ENCODE data around the gene RIPK4.

RIPK4 gene

DNA sequence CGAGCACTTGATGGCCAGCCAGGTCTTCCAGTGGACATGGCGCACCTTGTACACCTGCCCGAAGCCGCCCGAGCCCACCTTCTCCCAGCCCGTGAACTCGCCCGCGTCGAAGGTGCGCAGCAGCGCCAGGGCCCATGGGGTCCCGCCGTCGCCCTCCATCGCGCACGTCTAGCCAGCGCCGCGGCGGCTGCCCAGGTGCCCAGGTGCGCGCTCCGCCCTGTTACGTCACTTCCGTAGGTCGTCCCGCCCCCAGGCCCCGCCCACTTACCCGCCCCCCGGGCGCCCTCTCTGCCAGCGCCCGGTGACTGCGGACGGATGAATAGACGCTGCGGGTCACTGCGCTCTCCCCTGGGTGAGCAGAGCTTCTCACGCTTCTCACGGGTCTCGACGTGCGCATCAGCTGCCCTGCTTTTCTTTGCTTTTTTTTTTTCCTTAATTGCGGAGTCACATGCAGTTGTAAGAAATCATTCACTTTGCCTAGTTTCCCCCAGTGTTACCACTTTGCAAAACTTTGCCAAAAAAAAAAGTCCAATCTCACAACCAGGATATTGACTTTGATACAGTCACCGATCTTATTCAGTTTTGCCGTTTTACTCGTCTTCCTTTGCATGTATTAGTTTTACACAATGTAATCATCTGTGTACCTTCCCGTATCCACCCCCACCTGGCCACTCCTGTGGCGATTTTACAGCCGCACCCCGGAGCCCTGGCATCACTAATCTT is at the start of gene RIPK4:
RIPK4 (minus strand) TSS at position 170 of the 723 bp plus-strand sequence; CDS start at position 159, 11 bp downstream.
- DNase-seq, result peak; percentile 89

DNA sequence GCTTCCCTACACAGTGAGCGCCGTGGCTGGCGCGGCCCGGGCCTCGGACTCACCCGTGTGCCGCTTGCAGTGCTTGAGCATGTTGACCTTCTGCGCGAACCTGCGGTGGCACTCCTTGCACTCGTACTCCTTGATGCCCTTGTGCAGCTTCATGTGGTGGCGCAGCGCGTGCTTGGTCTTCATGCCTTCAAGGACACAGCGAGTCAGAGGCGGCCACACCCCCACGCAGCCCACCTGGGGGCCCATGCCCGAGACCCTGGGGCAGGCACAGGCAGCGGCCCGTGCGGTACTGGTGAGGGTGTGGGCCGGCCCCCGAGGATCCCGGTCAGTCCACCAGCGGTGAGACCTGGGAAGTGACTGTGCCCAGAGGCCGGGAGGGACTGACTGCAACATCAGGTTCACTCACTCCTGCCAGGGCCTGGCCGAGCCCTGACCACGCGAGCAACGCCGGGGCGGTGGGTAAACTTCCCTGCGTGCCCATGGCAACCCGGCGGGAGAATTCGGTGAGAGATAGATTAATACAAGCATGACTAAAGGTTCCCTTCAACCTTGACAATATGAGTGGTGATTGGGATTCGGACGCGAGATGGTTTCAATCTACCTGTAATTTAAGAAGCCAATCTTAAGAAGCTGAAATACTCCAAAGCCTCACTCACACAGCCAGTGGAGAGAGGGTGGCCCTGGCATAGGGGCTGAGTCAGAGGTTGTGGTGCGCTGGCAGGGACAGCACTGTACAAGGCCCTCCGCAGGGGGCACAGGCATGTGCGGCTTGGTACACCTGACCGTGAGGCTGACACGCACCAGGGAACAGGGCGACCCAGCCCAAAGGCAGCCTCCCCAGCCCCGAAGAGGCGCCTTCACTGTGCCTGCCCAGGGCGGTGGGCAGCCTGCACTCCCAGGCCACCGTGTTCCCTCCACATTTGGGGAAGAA is 49.1 kb upstream of the RIPK4 start:
- DNase-seq, result no peak

GRCh38 chr21:41813226-41813625 is 46.4 kb upstream of the RIPK4 start:
- no peak for DNase-seq

DNA sequence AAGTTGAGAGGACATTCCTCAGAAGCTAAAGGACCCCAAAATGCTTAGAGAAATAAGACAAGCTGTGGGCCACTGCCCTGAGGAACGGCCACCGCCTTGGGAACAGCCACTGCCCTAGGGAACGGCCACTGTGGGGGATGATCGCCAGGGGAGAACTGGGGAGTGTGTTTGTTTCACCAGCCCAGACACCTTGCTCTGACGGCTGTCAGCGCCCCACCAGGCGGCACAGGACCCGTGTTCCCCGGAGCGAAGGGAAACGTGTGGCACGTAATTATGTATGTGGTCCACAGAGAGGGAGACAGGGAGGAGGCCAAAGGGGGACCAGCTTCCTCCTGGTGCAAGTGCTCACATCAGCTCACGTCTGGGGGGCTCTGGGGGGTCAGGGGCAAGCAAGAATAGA is 45.8 kb upstream of the RIPK4 start:
- DNase-seq, result no peak

DNA sequence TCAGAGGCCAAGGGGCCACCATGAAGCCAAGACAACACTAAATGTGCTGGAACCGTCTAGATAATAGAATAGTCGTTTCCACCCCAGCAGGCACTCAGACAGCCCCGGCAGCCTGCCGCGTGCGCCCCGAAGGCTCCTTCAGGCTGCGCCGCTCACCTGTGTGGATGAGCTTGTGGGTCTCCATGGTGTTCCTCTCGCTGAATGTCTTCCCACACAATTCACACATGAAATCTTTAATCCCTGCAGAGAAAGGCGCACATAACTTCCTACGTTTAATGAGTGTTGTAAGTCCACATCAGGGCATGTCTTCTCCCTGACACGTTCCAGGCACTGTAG is 43.7 kb upstream of the RIPK4 start:
- DNase-seq, result no peak

- DNase-seq, result no peak
Measured at GRCh38 chr21:41809891-41810596, 43.2 kb upstream of the RIPK4 start.

- no peak for DNase-seq
Measured at GRCh38 chr21:41808846-41809245, 42.0 kb upstream of the RIPK4 start.

DNA sequence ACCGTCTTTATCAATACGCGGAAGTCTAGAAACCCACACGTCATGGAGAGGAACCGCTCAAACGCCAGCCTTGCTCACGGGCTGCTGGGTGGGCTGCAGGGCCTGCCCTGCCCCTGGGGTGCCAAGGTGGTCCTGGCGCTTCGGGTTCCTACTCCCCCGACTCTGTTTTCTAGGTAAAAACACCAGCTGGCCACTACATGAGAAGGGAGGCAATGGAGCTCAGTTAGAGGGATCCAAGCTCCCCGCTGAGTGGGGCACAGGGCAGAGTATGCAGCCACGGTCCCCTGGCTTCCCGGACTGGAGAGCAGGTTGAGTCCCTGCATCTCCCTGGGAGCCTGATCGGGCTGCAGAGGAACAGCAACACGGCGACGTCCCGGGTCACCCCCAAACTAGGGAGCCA is 41.2 kb upstream of the RIPK4 start:
- no peak for DNase-seq

GRCh38 chr21:41806773-41807172 is 39.9 kb upstream of the RIPK4 start:
- DNase-seq, result no peak

GRCh38 chr21:41805643-41806042 is 38.8 kb upstream of the RIPK4 start:
- no peak for DNase-seq

DNA sequence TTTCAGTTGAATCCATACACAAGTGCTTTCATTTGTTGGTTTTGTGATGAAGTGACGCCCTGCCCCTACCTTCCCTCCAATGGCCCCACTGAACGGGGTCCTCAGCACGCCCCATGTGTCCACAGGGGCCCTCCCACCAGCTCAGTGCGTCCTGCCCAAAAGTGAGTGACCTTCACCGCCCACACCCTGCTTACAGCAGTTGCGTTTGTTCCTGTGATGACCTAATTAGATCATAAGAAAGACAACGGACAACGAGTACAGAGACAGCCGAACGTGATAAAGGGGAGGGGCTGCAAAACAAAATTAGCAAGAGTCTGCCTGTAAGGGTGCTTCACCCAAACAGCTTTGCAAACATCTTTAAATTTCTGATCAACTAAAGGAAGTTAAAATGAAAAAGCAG is 38.2 kb upstream of the RIPK4 start:
- DNase-seq, result no peak

GRCh38 chr21:41804381-41804780 is 37.5 kb upstream of the RIPK4 start:
- no peak for DNase-seq

GRCh38 chr21:41803316-41803715 is 36.5 kb upstream of the RIPK4 start:
- no peak for DNase-seq

GRCh38 chr21:41802684-41803083 is 35.8 kb upstream of the RIPK4 start:
- DNase-seq, result no peak

DNA sequence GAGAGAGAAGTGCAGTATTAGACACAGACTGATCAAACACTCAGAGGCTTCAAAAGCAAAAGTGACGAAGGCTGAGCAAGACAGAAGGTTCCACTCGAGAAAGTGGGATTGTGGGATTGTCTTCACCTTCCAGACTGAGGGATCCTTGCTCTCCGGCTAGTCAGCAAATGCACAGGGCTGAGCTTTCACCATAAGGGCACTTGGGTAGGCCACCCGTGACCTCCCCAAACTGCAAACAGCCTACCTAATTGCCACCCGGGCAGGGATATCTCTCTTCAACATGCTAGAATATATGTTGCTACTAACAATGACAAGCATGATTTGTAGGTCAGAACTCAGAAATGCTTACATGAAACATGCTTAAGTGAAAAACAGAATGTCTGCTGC is 35.3 kb upstream of the RIPK4 start:
- DNase-seq, result no peak

GRCh38 chr21:41801321-41802197 is 34.7 kb upstream of the RIPK4 start:
- DNase-seq, result no peak

DNA sequence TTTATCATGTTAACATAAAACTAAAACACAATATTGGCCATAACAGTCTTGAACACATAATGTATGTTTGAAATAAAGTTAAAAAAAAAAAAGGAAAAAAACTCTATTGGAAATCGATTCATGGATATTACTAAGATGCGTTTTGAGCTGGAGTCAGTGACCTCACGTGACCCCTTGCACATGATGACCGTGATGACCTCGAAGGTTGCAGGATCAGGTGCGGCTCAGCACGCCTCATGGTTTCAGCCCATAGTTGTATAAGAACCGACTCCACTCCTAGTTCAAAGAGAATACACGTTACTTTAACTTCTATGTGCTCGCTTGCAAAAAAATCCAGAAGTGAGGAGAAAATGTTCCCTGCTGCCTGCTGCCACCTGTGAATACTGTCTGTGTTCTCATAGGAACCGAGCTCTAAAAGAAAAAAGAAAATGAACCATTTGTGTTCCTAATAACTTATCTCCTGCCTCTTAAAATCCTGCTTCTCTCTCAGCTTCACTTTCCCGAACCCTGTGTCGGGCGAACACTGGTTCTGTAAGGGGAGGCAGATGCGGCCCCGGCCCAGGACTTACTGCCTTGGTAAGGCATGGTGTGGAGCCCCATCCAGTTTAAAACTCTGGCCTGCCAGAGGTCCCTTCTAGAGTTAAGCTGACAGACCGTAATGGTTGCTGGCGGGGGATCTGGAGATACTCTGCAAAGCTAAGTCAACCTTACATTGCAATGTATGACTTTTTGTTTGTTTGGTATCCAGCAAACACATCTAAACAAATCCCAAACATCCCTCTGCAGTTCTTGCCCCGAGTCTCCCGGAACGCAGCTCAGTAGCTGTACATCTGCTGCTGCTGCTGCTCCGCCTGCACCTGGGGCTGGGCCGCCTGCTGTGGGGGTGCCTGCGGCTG is 33.8 kb upstream of the RIPK4 start:
- no peak for DNase-seq

DNA sequence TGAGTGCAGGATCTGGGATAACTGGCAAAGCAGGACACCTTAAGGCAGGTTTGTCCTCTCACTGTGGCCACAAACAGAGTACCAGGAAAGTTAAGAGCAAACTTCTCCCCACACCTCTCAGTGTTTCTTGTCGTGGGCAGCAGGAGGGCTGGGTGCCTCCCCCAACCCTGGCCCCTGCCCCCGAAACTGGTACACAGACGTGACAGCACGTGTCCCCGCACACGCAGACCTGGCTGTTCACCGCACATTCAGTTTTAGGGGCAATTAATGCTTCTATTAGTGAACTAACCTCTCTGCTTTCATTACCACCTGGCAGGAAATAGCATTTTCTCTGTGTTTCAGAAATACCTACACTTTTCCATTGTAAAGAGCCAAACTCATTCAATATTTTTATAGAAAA is 32.9 kb upstream of the RIPK4 start:
- DNase-seq, result no peak

GRCh38 chr21:41798326-41798725 is 31.5 kb upstream of the RIPK4 start:
- no peak for DNase-seq

GRCh38 chr21:41796476-41797080 is 29.7 kb upstream of the RIPK4 start:
- no peak for DNase-seq

- DNase-seq, result no peak
Measured at GRCh38 chr21:41795726-41796125, 28.9 kb upstream of the RIPK4 start.
